Kidney epithelial cell (primary cell): ENCODE data around the gene FCGR3A. TPM values are rescaled to one million over a fixed set of nuclear protein-coding genes. Genes with fewer than 3 reads are reported as not detected.
"Not testable (repeated sequence)": the region's sequence is repeated elsewhere in the genome, so short reads cannot be mapped to it uniquely, and the experiment has no call there.

Source experiments
- DNase-seq: peaks from one replicate; pipeline ENCODE4 v3.0.0-alpha.2; 2010; ENCODE audit warnings: low read depth
- H3K27me3 ChIP-seq: 2 replicates; pipeline ENCODE4 v1.6.0; 2011; ENCODE audit warnings: low read length; ENCODE audit not compliant: control insufficient read depth, insufficient read depth
- H3K36me3 ChIP-seq: 2 replicates; pipeline ENCODE4 v1.5.1; 2011; ENCODE audit warnings: low read length; ENCODE audit not compliant: control insufficient read depth, insufficient read depth
- H3K4me3 ChIP-seq: 2 replicates; pipeline ENCODE4 v1.5.1; 2011; ENCODE audit warnings: low read depth, mild to moderate bottlenecking, control low read depth, low read length
- CTCF ChIP-seq: IDR thresholded peaks from 2 replicates; pipeline ENCODE4 v1.5.1; 2011; ENCODE audit warnings: mild to moderate bottlenecking, moderate library complexity, low read length, control low read depth, inconsistent platforms; ENCODE audit not compliant: insufficient read depth, poor library complexity, severe bottlenecking
- total RNA-seq: library from RNA; depleted of rRNA; stranded (reverse); fragments of >200 nt; gene quantifications from 2 replicates; pipeline ENCODE4 v1.2.3, GENCODE V29; 2015

Gene FCGR3A
- total RNA-seq, 1 donor from 2014 or later = 0.79 TPM

GRCh38 chr1:161512636-161513447 lies 36.8 kb downstream of the FCGR3A start:
- not testable (repeated sequence) for H3K27me3 ChIP-seq, H3K36me3 ChIP-seq, H3K4me3 ChIP-seq, DNase-seq

- Histone ChIP-seq H3K36me3 (no peaks in the 10 kb centered on the region), H3K27me3 (no peaks in the 10 kb centered on the region), H3K4me3 (no peak overlapping the region)
- TF ChIP-seq CTCF = no peak
- no peak for DNase-seq
Observed at GRCh38 chr1:161511756-161512060, 37.9 kb downstream of the FCGR3A start.

GRCh38 chr1:161511018-161511755 lies 38.4 kb downstream of the FCGR3A start:
- no peak for TF ChIP-seq CTCF
- DNase-seq = no peak

GRCh38 chr1:161510477-161510876 lies 39.1 kb downstream of the FCGR3A start:
- Histone ChIP-seq H3K4me3 (no peak overlapping the region), H3K27me3 (no peaks in the 10 kb centered on the region), H3K36me3 (no peaks in the 10 kb centered on the region)
- TF ChIP-seq CTCF = no peak
- no peak for DNase-seq

More at GRCh38 chr1:161511018-161511755, 38.4 kb downstream of the FCGR3A start:
- H3K36me3 ChIP-seq = no peaks in the 10 kb centered on the region
- no peak overlapping the region for H3K4me3 ChIP-seq
- H3K27me3 ChIP-seq = no peaks in the 10 kb centered on the region

- DNase-seq = no peak
- no peak overlapping the region for H3K4me3 ChIP-seq
- no peaks in the 10 kb centered on the region for H3K36me3 ChIP-seq
- peaks cover 5% of the 10 kb centered on the region for H3K27me3 ChIP-seq
- TF ChIP-seq CTCF = no peak
Observed at GRCh38 chr1:161506336-161507223, 43.0 kb downstream of the FCGR3A start.

GRCh38 chr1:161505686-161506085 lies 43.9 kb downstream of the FCGR3A start:
- no peak overlapping the region for H3K4me3 ChIP-seq
- TF ChIP-seq CTCF = no peak
- peaks cover 5% of the 10 kb centered on the region for H3K27me3 ChIP-seq
- H3K36me3 ChIP-seq = no peaks in the 10 kb centered on the region
- no peak for DNase-seq
